HG02981 (cell line): Measurements from ENCODE around the gene ACER1.
"Not testable (repeated sequence)": the region's sequence is repeated elsewhere in the genome, so short reads cannot be mapped to it uniquely, and the experiment has no call there.

Experiments used
- ATAC-seq: cut with Tn5 transposase; IDR thresholded peaks from one replicate; pipeline ENCODE4 v1.9.1; 2021; ENCODE audit warnings: mild to moderate bottlenecking, moderate library complexity; ENCODE audit not compliant: unreplicated experiment

ACER1 gene

DNA sequence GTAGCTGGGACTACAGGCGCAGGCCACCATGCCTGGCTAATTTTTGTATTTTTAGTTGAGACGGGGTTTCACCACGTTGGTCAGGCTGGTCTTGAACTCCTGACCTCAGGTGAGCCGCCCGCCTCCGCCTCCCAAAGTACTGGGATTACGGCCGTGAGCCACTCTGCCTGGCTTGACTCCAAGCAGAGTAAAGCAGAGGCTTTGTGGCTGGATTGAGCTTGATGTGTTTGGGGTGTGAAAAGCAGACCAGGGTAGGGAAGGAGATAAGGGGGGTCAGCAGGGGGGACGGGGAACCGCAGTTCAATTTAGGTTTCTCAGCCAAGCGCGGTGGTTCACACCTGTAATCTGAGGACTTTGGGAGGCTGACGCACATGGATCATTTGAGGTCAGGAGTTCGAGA is 23.8 kb upstream of the ACER1 start:
- ATAC-seq: no peak

DNA sequence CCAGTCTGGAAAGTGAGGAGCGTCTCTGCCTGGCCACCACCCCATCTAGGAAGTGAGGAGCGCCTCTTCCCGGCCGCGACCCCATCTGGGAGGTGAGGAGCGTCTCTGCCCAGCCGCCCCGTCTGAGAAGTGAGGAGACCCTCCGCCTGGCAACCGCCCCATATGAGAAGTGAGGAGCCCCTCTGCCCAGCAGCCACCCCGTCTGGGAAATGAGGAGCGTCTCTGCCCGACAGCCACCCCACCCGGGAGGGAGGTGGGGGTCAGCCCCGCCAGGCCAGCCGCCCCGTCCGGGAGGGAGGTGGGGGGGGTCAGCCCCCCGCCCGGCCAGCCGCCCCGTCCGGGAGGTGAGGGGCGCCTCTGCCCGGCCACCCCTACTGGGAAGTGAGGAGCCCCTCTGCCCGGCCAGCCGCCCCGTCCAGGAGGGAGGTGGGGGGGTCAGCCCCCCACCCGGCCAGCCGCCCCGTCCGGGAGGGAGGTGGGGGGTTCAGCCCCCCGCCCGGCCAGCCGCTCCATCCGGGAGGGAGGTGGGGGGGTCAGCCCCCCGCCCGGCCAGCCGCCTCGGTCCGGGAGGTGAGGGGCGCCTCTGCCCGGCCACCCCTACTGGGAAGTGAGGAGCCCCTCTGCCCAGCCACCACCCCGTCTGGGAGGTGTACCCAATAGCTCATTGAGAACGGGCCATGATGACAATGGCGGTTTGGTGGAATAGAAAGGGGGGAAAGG is 22.1 kb upstream of the ACER1 start:
- ATAC-seq: not testable (repeated sequence)

DNA sequence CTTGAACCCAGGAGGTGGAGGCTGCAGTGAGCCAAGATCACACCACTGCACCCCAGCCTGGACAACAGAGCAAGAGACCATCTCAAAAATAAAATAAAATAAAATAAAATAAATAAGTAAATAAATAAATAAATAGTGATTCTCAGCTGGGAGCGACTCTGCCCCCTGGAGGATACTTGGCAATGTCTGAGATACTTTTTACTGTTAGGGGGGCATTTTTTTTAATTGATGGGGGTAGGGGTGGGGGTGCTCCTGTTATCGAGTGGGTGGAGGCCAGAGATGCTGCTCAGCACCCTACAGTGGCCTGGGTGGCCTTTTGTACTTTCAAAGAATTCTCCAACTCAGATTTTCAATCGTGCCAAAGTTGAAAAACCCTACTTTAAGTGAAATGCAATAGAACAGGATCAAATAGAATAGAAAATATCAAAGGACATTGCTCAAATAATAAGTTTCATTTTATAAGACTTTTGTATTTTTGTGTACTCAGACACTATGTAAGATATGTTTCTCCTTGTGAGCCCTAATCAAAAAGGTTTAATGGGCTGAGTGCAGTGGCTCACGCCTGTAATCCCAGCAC is 20.8 kb upstream of the ACER1 start:
- no peak for ATAC-seq

DNA sequence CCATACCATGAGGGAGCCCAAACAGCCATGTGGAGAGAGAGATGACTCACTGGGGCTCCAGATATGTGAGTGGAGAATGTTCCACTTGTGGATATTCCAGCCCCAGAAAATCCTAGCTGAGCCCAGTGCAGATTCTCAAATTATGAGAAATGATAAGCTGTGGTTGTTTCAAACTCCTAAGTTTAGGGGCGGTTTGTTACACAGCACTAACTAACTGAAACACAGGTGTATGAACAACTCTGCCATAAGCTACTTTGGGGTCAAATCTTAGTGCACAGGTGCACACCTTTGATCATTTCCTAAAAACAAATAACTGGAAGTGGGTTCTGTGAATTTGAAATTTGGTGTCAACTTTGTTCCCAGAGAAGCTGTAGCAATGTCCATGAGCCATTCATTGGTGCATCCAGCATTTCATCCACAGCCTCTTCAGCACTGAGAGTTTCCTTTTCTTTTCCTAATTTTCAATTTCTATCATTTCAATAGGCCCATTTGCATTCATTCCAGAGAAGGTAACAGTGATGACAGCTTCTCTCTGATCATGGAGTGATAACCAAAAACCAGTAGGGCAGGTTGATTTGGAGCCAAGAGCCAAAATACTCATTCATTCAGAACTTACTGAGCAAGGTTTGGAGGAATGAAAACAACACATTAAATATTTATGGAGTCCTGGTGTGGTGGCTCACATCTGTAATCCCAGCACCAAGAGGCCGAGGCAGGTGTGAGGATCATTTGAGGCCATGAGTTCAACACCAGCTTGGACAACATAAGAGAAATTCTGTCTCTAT is 19.2 kb upstream of the ACER1 start:
- no peak for ATAC-seq

DNA sequence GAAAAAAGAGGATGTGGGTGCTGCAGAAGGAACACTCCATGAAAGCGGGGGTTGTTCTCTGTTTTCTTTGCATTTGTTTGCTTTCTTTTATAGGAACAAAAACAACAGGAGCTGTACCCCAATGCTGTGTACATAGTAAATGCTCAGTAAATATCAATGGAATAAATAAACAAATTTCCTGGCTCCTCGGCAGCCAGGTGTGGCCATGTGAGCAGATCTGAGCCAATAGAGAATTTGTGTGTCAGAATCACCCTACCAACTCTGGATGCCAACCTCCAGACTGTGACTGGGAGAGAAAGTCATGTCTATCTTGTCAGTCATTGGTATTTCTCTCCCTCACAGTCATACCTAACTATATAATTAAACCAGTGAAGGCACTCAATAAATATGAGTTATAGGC is 17.3 kb upstream of the ACER1 start:
- ATAC-seq: no peak

DNA sequence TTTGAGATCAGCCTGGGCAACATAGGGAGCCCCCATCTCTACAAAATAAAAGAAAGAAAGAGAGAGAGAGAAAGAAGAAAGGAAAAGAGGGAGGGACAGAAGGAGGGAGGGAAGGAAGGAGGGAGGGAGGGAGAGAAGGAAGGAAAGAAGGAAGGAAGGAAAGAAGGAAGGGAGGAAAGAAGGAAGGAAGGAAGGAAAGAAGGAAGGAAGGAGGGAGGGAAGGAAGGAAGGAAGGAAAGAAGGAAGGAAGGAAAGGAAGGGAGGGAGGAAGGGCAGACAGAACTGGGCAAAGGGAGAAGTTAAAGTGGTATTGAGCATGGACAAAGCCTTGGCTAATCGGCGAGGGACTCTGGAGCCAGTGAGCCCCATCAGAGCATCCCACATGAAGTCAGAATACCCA is 15.9 kb upstream of the ACER1 start:
- not testable (repeated sequence) for ATAC-seq

DNA sequence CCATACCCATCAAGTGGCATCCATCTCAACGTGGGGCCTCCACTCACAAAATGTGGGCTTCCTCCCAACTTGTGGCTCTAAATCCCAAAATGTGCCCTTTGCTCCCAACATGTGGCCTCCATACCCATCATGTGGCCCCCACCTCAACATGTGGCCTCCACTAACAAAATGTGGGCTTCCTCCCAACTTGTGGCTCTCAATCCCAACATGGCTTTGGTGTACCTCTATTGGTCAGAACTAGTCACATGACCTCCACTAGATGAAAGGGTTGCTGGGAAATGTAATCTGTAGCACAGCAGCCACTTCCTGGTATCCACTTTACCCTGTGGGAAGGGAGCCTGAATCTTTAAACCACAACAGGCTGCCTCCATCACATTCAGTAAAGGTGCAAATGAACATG is 10.1 kb upstream of the ACER1 start:
- no peak for ATAC-seq

DNA sequence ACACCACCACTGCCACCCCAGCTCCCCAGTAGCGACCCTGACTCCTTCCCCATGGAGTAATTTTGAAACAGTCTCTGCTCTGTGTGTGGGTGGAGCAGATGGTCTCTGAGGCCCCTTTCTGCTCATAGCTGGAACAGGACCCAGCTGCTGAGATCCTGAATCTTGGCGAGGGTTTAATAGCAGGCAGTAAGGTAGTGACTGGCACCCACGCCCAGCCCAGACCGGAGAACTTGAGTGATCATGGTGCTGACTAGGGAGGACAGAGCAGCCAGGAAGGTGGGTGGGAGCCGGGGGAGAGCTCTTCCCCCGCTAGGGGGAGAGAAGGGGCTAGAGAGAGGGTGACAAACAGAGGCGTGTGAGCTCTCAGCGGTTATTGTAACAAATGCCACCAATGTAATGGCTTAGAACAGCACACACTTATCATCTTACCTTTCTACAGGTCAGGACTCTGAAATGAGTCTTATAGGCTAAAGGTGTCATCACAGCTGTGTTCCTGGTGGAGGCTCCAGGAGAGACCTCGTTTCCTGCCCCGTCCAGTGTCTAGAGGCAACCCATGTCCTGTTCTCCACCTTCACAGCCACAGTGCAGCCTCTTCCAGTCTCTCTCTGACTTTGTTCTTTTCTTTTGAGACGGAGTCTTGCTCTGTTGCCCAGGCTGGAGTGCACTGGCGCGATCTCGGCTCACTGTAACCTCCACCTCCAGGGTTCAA is 7.2 kb upstream of the ACER1 start:
- ATAC-seq: no peak

DNA sequence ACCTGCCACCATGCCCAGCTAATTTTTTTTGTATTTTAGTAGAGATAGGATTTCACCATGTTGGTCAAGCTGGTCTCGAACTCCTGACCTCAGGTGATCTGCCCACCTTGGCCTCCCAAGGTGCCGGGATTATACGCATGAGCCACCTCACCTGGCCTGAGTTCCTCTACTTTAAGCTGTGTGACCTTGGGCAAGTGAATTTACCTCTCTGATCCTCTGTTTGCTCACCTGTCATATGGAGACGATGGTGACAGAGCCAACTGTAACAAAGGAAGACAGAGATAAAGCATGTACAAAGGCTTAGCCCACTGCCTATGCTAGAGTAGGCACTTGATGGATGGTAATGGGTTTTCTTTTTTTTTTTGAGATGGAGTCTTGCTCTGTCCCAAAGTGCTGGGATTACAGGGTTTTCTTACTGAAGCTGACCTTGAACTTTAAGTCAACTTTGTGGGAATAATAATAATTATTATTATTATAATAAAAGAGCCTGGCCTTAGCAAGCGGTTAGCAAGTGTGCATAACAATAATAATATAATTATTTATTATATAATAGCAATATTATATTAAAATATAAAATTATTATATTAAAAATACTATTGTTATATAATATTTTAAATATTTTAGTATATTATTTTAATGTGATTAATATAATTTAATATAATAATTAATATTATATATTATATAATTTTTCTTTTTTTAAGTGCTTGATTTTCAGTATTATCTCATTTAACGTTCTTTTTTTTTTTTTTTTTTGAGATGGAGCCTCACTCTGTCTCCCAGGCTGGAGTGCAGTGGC is 1.3 kb upstream of the ACER1 start:
- ATAC-seq: no peak

DNA sequence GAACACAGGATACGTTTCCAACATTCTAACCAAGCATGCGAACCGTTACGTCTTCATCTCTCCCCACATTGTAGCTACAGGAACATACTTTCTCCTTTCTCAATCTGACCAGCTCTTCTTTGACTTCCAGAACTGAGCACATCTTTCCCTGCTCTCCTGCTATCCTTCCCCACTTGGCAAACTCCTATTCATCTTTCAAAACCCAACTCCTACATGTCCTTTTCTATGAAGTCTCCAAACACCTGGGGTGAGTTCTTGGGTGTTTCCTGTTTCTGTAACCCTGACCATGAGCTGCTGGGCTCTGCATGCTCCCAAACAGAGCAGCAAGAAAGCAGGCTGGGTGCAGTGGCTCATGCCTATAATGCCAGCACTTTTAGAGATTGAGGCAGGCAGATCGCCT is 6.6 kb downstream of the ACER1 start:
- no peak for ATAC-seq

DNA sequence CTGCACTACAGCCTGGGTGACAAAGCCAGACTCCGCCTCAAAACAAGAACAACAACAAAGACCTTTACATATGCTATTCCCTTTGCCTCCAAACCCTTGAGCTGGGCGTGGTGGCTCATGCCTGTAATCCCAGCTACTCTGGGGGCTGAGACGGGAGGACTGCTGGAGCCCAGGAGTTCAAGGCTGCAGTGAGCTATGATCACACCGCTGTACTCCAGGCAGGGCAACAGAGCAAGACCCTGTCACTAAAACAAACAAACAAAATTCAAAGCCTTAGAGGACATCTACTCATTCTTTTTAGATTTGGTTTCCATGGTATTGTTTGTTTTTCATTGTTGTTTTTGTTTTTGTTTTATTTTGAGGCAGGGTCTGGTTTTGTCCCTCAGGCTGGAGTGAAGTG is 7.8 kb downstream of the ACER1 start:
- no peak for ATAC-seq

DNA sequence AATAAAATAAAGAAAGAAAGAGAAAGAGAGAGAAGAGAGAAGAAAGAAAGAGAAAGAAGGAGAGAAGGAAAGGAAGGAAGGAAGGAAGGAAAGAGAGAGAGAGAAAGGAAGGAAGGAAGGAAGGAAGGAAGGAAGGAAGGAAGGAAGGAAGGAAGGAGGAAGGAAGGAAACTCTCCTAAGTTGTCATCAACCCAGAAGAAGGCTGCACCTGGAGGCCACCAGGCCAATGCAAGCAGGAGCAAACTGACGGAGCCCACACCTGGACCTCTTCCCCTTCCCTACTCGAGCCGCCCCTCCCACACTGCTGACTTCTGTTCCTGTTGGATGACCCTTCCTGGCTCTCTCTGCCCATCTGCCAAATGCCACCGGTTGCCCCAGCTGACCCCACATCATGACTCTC is 8.7 kb downstream of the ACER1 start:
- ATAC-seq: no peak

DNA sequence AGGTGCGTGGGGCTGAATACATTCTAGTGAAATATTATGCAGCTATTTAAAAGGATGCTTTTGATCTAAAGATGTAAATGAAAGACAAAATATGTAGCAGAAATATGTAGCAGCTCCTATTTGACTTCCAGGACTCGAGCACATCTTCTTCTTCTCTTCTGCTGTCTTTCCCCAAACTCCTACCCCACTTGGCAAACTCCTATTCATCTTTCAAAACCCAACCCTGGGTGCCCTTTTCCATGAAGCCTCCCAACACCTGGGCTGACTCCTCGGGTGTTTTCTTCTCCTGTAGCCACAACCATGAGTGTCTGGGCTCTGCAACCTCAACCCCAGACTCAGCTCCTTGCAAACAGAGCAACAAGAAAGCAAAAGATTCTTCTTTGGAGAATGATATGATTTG is 11.1 kb downstream of the ACER1 start:
- no peak for ATAC-seq

DNA sequence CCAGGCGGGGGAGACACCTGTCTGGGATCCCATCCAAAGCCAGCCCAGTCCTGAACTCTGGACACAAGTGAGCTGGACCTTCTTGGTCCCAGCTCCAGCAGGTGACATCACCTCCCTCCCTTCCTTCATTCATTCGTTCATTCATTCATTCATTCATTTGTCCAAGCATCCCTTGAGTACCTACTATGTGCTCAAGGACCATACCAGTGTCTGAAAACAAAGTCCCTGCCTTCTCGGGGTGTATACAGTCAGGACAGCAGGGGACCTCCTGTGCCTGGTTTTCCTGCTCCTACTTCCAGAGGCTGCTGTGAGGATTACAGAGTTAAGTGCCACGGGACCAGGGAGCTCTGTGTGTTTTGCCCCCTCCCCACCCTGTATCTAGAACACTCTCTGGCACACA is 14.0 kb downstream of the ACER1 start:
- no peak for ATAC-seq

DNA sequence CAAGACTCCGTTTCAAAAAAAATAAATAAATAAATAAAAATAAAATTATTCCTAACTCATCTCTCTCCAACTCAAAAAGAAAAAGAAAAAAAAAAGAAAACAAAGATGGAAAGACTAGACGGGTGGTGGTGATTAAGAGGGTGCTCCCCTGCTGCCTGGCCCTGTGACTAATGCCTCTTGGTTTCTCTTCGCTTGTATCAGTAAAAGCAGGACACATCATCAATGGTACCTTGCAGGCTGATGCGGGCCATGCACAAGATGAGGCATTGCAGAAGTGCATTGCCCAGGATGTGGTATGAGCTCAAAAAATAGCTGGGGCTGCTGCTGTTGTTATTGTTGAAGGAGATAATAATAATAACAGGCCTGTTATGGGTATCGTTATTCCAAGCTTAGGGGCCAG is 14.6 kb downstream of the ACER1 start:
- ATAC-seq: no peak

DNA sequence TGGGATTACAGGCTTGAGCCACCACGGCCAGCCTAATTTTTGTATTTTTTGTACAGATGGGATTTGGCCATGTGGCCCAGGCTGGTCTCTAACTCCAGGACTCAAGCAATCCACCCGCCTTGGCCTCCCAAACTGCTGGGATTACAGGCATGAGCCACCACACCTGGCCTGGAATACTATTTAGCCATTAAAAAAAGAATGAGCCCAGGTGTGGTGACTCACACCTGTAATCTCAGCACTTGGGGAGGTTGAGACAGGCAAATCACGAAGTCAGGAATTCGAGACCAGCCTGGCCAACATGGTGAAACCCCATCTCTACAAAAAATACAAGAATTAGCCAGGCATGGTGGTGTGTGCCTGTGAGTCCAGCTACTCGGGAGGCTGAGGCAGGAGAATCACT is 17.8 kb downstream of the ACER1 start:
- not testable (repeated sequence) for ATAC-seq

DNA sequence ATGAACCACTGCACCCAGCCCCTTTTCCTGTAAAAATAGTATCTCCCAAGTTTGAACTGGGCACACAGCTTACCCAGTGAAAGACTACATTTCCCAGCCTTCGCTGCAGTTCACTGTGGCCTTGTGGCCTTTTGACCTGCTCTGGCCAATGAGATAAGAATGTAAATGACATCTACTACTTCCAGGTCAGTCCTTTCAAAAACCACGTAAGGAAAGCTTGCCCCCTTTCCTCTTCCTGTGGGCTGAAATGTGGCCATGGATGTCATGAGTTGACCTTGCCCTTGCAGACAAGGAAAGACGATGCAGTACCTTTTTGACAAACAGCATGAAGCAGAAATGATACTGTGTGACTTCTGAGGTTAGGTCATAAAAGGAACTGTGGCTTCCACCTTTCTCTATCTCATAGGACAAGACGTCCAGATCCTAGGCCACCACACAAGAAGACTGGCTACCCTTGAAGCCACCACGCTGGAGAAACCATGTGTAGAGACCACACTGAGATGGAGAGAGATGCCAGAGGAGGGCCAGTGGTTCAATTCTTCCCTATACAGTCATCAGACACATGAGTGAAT is 19.9 kb downstream of the ACER1 start:
- ATAC-seq: no peak

DNA sequence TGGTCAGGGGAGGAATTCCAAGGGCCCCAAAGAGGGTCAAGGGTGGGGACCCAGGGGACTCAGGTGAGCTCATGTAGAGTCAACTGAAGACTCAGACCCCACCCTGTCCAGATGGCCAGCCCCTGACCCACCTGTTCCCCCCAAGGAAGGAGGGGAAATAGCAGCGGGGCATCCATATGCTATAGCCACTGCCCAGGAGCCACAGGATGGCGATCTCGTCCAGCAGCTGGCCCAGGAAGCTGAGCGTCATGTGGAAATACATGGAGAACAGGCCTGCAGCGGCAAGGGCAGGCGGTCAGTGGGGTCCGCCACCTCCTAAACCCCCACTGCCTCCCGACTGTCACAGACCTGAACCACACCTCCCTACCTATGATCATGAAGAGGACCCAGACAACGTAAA is 21.4 kb downstream of the ACER1 start:
- no peak for ATAC-seq

DNA sequence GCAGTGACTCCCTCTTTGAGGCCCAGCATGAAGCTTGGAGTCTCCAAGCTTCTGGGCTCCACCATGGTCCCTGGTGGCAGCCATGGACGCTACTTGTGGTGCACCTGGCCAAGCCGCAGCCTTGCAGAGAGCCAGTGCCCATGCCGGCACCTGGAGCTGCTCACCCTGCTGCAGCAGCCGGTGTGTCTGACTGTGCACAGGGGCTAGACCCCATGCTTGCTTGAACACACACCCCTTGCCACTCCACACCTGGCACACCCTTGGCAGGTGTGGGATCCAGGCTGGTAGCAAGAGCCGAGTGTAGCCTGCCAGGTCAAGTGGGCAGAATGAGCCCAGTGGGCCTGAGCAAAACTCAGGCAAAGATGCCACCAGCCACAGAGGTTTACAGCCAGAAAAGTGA is 35.0 kb downstream of the ACER1 start:
- ATAC-seq: no peak

DNA sequence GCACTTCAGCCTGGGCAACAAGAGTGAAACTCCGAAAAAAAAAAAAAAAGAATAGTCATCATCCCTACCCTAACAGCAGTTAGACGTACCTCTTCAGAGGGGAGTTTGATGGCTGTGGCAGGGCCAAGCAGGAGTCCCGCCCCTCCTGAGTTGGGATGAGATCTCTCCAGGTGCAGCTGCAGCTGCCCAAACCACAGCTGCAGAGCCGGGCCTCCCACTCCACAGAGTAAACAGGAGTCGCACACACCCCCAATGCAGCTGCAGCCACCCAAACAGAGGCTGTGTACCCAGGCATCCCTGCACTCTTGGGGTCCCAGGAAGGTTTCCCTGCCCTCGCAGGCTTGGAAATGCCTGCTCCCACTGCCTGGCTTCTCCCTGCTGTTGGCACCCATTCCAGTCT is 36.2 kb downstream of the ACER1 start:
- no peak for ATAC-seq

DNA sequence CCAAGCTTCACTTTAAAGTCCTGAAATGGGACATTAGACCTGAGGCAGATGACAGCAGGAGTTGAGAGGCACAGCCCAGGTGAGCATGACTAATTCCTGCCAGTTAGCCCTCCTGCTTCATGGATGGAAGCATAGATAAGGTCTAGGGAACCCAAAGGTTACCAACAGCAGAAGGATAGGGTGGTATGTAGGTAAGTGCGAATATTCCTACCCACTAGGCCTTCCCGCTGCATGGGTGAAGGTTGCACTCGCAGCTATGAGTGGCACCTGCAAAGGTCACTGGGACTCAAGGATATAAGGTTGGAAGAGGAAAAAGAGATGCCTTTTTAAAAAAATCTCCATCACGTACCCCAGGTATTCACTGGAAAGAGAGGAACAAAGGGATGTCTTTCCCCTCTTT is 41.4 kb downstream of the ACER1 start:
- no peak for ATAC-seq
